Ishikawa (cell line): ENCODE measurements around the gene HABP4.

Experiments used
- CEBPB ChIP-seq: IDR thresholded peaks from 2 replicates; pipeline ENCODE4 v1.6.1; 2012
- CREB1 ChIP-seq: IDR thresholded peaks from 2 replicates; pipeline ENCODE4 v1.6.1; 2012; ENCODE audit warnings: low read depth
- EGR1 ChIP-seq: IDR thresholded peaks from 2 replicates; pipeline ENCODE4 v1.6.1; 2012
- EP300 ChIP-seq: IDR thresholded peaks from 2 replicates; pipeline ENCODE4 v1.6.1; 2012; ENCODE audit warnings: borderline replicate concordance
- FOXM1 ChIP-seq: IDR thresholded peaks from 2 replicates; pipeline ENCODE4 v1.6.1; 2012; ENCODE audit warnings: low read depth, borderline replicate concordance
- NFIC ChIP-seq: IDR thresholded peaks from 2 replicates; pipeline ENCODE4 v1.6.1; 2012
- RAD21 ChIP-seq: IDR thresholded peaks from 2 replicates; pipeline ENCODE4 v1.6.1; 2012; ENCODE audit warnings: low read depth
- TAF1 ChIP-seq: IDR thresholded peaks from 2 replicates; pipeline ENCODE4 v1.6.1; 2012; ENCODE audit warnings: low read depth, mild to moderate bottlenecking
- TCF12 ChIP-seq: IDR thresholded peaks from 2 replicates; pipeline ENCODE4 v1.6.1; 2012; ENCODE audit warnings: low read depth
- TEAD4 ChIP-seq: IDR thresholded peaks from 2 replicates; pipeline ENCODE4 v1.6.1; 2012
- YY1 ChIP-seq: IDR thresholded peaks from 2 replicates; pipeline ENCODE4 v1.6.1; 2012; ENCODE audit warnings: low read depth
- ZBTB7A ChIP-seq: IDR thresholded peaks from 2 replicates; pipeline ENCODE4 v1.6.1; 2012; ENCODE audit warnings: low read depth
- TF ChIP-seq, protein P1 (sequence below): IDR thresholded peaks from 2 replicates; pipeline ENCODE4 v1.6.1; 2012; ENCODE audit warnings: low read depth, mild to moderate bottlenecking
- TF ChIP-seq, protein P2 (sequence below): IDR thresholded peaks from 2 replicates; pipeline ENCODE4 v1.6.1; 2012
- TF ChIP-seq, protein P3 (sequence below): IDR thresholded peaks from 2 replicates; pipeline ENCODE4 v1.6.1; 2012

Gene HABP4

DNA sequence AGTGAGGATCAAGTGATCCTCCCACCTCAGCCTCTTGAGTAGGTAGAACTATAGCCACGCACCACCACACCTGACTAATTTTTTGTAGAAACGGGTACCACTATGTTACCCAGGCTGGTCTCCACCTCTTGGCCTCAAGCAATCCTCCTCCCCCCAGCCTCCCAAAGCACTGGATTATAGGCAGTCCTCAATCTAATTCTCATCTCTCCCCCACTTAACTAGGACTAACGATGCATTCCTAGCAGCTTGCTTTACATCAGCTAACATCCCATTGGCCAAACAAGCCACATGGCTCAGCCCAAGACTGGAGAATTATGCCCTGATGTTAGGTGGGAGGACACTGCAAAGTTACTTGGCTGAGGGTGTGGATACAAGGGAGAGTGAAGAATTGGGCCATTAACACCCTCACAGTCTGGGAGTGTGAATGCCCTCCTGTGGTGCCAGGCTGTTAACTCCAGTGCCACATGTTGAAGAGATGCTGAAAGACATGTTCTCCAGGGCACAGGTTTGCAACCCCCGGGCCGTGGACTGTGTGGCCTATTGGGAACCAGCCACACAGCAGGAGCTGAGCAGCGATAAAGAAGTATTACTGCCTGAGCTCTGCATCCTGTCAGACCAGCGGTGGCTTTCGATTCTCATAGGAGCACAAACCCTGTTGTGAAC lies 26.5 kb upstream of the HABP4 start:
- TF ChIP-seq TAF1 = no peak
- TF ChIP-seq, protein P1, sequence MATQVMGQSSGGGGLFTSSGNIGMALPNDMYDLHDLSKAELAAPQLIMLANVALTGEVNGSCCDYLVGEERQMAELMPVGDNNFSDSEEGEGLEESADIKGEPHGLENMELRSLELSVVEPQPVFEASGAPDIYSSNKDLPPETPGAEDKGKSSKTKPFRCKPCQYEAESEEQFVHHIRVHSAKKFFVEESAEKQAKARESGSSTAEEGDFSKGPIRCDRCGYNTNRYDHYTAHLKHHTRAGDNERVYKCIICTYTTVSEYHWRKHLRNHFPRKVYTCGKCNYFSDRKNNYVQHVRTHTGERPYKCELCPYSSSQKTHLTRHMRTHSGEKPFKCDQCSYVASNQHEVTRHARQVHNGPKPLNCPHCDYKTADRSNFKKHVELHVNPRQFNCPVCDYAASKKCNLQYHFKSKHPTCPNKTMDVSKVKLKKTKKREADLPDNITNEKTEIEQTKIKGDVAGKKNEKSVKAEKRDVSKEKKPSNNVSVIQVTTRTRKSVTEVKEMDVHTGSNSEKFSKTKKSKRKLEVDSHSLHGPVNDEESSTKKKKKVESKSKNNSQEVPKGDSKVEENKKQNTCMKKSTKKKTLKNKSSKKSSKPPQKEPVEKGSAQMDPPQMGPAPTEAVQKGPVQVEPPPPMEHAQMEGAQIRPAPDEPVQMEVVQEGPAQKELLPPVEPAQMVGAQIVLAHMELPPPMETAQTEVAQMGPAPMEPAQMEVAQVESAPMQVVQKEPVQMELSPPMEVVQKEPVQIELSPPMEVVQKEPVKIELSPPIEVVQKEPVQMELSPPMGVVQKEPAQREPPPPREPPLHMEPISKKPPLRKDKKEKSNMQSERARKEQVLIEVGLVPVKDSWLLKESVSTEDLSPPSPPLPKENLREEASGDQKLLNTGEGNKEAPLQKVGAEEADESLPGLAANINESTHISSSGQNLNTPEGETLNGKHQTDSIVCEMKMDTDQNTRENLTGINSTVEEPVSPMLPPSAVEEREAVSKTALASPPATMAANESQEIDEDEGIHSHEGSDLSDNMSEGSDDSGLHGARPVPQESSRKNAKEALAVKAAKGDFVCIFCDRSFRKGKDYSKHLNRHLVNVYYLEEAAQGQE = no peak
- TF ChIP-seq TCF12 = no peak
- no peak for TF ChIP-seq CREB1
- no peak for TF ChIP-seq EP300
- no peak for TF ChIP-seq NFIC
- no peak for TF ChIP-seq FOXM1
- TF ChIP-seq ZBTB7A = no peak
- TF ChIP-seq YY1 = no peak
- no peak for TF ChIP-seq TEAD4
- no peak for TF ChIP-seq EGR1
- TF ChIP-seq, protein P2, sequence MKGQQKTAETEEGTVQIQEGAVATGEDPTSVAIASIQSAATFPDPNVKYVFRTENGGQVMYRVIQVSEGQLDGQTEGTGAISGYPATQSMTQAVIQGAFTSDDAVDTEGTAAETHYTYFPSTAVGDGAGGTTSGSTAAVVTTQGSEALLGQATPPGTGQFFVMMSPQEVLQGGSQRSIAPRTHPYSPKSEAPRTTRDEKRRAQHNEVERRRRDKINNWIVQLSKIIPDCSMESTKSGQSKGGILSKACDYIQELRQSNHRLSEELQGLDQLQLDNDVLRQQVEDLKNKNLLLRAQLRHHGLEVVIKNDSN = no peak
- no peak for TF ChIP-seq RAD21
- TF ChIP-seq CEBPB = no peak
- TF ChIP-seq, protein P3, sequence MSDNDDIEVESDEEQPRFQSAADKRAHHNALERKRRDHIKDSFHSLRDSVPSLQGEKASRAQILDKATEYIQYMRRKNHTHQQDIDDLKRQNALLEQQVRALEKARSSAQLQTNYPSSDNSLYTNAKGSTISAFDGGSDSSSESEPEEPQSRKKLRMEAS = no peak

DNA sequence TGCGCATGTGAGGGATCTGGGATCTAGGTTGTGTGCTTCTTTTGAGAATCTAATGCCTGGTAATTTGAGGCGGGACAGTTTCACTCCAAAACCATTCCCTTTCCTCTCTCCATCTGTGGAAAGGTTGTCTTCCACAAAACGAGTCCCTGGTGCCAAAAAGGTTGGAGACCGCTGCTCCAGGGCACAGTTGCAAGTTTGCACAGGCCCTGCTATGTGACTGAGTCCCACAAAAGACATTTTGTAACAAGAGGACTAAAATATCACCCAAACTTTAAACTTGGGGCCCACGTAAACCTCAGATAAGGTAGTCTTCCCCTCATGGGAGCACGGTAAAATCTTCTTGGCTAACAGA lies 26.0 kb upstream of the HABP4 start:
- no peak for TF ChIP-seq ZBTB7A

DNA sequence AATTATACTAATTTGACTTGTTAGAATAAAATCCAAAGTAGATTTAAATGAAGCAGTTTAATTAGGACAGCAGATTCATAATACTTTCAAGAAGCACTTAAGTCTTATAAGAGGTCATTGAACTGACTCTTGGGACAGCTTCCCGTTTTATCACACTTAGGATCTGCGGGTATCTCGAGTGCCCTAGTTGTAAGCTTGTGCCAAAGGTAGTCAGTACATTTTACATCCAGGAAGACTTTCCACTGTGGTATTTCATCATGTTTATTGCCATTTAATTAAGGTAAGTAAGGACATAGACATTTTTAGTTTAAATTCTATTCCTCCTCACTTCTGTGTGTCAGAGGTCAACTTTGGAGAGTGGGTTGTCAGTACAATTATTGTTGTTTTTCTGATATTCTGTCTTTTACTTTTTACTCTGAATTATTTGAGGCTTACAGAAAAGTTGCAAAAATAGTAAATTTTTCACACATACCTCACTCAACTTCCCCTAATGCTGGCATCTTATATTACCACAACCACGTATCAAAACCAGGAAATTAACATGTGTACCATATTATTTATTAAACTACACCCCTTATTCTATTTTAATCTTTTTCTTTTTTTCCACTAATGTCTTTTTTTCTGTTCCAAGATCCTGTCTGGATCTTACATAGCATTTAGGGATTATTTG lies 24.3 kb upstream of the HABP4 start:
- no peak for TF ChIP-seq FOXM1
- TF ChIP-seq TAF1 = no peak
- TF ChIP-seq, protein P1 = no peak
- TF ChIP-seq, protein P3 = no peak
- TF ChIP-seq CREB1 = no peak
- TF ChIP-seq TCF12 = no peak
- no peak for TF ChIP-seq CEBPB
- TF ChIP-seq ZBTB7A = no peak
- TF ChIP-seq YY1 = no peak
- TF ChIP-seq EP300 = no peak
- TF ChIP-seq, protein P2 = no peak
- no peak for TF ChIP-seq TEAD4
- TF ChIP-seq RAD21 = no peak
- TF ChIP-seq EGR1 = no peak
- no peak for TF ChIP-seq NFIC

DNA sequence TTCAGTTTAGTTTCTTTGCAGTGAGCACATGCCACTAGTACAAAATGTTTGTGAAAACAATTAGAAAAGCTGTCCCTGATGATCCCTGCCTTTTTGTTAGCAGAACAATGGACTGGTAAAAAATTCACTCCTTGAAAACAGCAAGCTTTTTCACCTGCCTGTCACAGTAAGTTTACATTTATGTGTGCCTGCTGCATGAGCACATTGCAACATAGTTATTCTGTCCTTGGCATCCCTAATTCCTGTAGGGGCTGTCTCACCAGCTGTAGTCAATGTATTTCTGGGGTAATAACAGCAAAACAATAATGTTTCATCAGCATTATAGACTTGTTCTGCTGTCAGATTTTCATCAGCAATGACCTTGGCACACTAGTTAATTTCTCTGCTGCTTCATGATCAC lies 20.2 kb upstream of the HABP4 start:
- TF ChIP-seq ZBTB7A = no peak
- TF ChIP-seq EGR1 = no peak
- no peak for TF ChIP-seq FOXM1
- no peak for TF ChIP-seq TCF12
- TF ChIP-seq CEBPB = no peak
- TF ChIP-seq TAF1 = no peak
- TF ChIP-seq CREB1 = no peak
- no peak for TF ChIP-seq YY1

DNA sequence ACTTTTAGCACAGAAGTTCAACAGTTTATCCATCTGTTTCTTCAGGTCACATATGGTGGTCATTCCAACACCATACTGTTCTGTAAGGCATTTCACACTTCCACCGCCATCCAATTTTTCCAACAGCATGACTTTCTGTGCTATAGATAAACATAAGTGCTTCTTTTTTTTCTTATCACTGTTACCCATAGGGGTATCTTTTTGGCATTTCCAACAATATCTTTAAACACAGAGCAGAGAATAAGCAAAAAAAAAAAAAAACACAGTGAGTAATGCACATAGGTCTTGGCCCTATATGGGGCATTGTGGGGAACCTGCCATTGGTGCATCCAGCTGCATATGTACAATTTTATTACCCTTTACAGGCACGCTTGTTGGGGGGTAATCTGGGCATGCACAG lies 19.6 kb upstream of the HABP4 start:
- TF ChIP-seq EGR1 (no peak), TCF12 (no peak), ZBTB7A (no peak), TAF1 (no peak), RAD21 (no peak), TEAD4 (no peak), CREB1 (no peak), EP300 (no peak)
- TF ChIP-seq, protein P3 = no peak

DNA sequence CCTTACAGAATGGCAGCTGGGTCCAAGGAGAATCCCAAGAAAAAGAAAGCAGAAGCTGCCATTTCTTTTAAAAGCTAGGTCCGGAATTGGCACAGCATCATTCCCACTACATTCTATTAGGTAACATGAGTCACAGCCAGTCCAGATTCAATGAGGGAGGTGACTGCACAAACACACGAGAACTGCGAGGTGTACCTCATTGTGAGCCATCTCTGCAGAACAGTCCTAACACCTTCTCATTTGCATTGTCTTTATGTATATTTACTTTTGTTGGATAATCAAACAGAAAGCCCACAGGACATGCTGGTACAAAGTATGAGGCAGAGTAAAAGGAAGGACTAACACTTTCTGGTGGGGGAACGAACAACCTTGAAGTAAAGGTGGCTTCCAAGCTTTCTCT lies 14.6 kb upstream of the HABP4 start:
- no peak for TF ChIP-seq CEBPB
- no peak for TF ChIP-seq TEAD4
- TF ChIP-seq YY1 = no peak
- TF ChIP-seq TCF12 = no peak
- no peak for TF ChIP-seq FOXM1
- TF ChIP-seq NFIC = no peak
- no peak for TF ChIP-seq CREB1
- TF ChIP-seq, protein P2 = no peak
- TF ChIP-seq, protein P1 = no peak
- TF ChIP-seq, protein P3 = no peak
- TF ChIP-seq TAF1 = no peak
- TF ChIP-seq EGR1 = no peak
- TF ChIP-seq RAD21 = no peak
- TF ChIP-seq ZBTB7A = no peak
- TF ChIP-seq EP300 = no peak
